Liver (tissue), 9 donors: Measurements from ENCODE around the gene TLK2. TPM values are rescaled to one million over a fixed set of nuclear protein-coding genes. Genes with fewer than 3 reads are reported as not detected.

Source experiments
- DNase-seq: peaks from one replicate; pipeline ENCODE4 v3.0.0-alpha.2; 2017; ENCODE audit warnings: low spot score
- H3K27ac ChIP-seq, 2 donors: one replicate each; pipeline ENCODE4 v1.7.0; 2013; ENCODE audit warnings: inconsistent platforms in 2 of 2, low read length in 2 of 2, control low read depth in 1 of 2, low read depth in 1 of 2, mild to moderate bottlenecking in 1 of 2
- H3K27me3 ChIP-seq, 4 donors: one replicate each; pipeline versions ENCODE4 v1.6.1 to v1.7.0; 2013; ENCODE audit warnings: low read length in 3 of 4, inconsistent platforms in 1 of 4, mild to moderate bottlenecking in 1 of 4, moderate library complexity in 1 of 4; ENCODE audit not compliant: control insufficient read depth in 4 of 4, insufficient read depth in 4 of 4
- H3K36me3 ChIP-seq, 4 donors: one replicate each; pipeline versions ENCODE4 v1.6.1 to v1.7.0; 2013; ENCODE audit warnings: low read length in 3 of 4, mild to moderate bottlenecking in 3 of 4, low read depth in 1 of 4, moderate library complexity in 1 of 4; ENCODE audit not compliant: control insufficient read depth in 4 of 4, insufficient read depth in 3 of 4
- H3K4me1 ChIP-seq, 4 donors: one replicate each; pipeline versions ENCODE4 v1.6.1 to v1.7.0; 2013; ENCODE audit warnings: low read length in 3 of 4, mild to moderate bottlenecking in 3 of 4, moderate library complexity in 1 of 4; ENCODE audit not compliant: control insufficient read depth in 4 of 4, insufficient read depth in 4 of 4
- H3K4me3 ChIP-seq, 3 donors: one replicate each; pipeline versions ENCODE4 v1.6.1 to v1.7.0; 2013; ENCODE audit warnings: low read length in 3 of 3, control low read depth in 1 of 3, low read depth in 1 of 3, mild to moderate bottlenecking in 1 of 3
- H3K9ac ChIP-seq, 2 donors: one replicate each; pipeline ENCODE4 v1.7.0; 2013; ENCODE audit warnings: low read length in 2 of 2, mild to moderate bottlenecking in 2 of 2, moderate library complexity in 2 of 2, control low read depth in 1 of 2, low read depth in 1 of 2
- H3K9me3 ChIP-seq, 4 donors: one replicate each; pipeline versions ENCODE4 v1.6.1 to v1.7.0; 2013; ENCODE audit warnings: low read length in 3 of 4; ENCODE audit not compliant: control insufficient read depth in 4 of 4
- ATF3 ChIP-seq: IDR thresholded peaks from 2 replicates; pipeline ENCODE4 v1.6.1; 2016; ENCODE audit warnings: antibody characterized with exemption
- EGR1 ChIP-seq, 2 donors: IDR thresholded peaks; 2 replicates each; pipeline ENCODE4 v1.6.1; 2016 to 2018; ENCODE audit warnings: antibody characterized with exemption in 2 of 2, low read depth in 2 of 2
- FOXA1 ChIP-seq: IDR thresholded peaks from 2 replicates; pipeline ENCODE4 v1.6.1; 2016; ENCODE audit warnings: antibody characterized with exemption
- GABPA ChIP-seq, 2 donors: IDR thresholded peaks in 1 of 2; conservative IDR thresholded peaks in 1 of 2; 2 replicates each; pipeline ENCODE4 v1.6.1; 2016; ENCODE audit warnings: antibody characterized with exemption in 2 of 2, mild to moderate bottlenecking in 1 of 2, moderate library complexity in 1 of 2
- HNF4A ChIP-seq, 2 donors: conservative IDR thresholded peaks; 2 replicates each; pipeline ENCODE4 v1.6.1; 2016; ENCODE audit warnings: antibody characterized with exemption in 2 of 2, mild to moderate bottlenecking in 2 of 2
- HNF4G ChIP-seq: IDR thresholded peaks from 2 replicates; pipeline ENCODE4 v1.6.1; 2016; ENCODE audit warnings: antibody characterized with exemption
- RAD21 ChIP-seq, 2 donors: IDR thresholded peaks; 2 replicates each; pipeline ENCODE4 v1.6.1; 2016; ENCODE audit warnings: antibody characterized with exemption in 2 of 2, mild to moderate bottlenecking in 2 of 2
- RXRA ChIP-seq, 2 donors: IDR thresholded peaks; 2 replicates each; pipeline ENCODE4 v1.6.1; 2017 to 2018; ENCODE audit warnings: antibody characterized with exemption in 2 of 2, mild to moderate bottlenecking in 1 of 2
- SP1 ChIP-seq: IDR thresholded peaks from 2 replicates; pipeline ENCODE4 v1.6.1; 2018; ENCODE audit warnings: antibody characterized with exemption, mild to moderate bottlenecking
- TAF1 ChIP-seq: conservative IDR thresholded peaks from 2 replicates; pipeline ENCODE4 v1.6.1; 2016; ENCODE audit warnings: antibody characterized with exemption, mild to moderate bottlenecking
- WGBS: extraction: QIAGEN DNeasy Blood & Tissue Kit; methylation state at CpG from one replicate; pipeline ENCODE4 v1.1.7; 2013; 5-methylcytosine and 5-hydroxymethylcytosine counted together
- polyA plus RNA-seq, 2 donors: library from polyadenylated mRNA; stranded (reverse) in 1 of 2; unstranded in 1 of 2; fragments of 200-250 nt in 1 of 2; fragments of >200 nt in 1 of 2; fragmentation: Nextera tagmentation in 1 of 2; extraction: Ambion mirVana in 1 of 2; gene quantifications; one replicate each; pipeline versions ENCODE4 v1.2.1 to v1.2.3, GENCODE V29; 2013 to 2015
- total RNA-seq, 2 donors: library from RNA; depleted of rRNA; stranded (reverse); fragments of >200 nt; gene quantifications; one replicate each; pipeline ENCODE4 v1.2.3, GENCODE V29; 2014
- TF ChIP-seq, protein P1 (sequence below): IDR thresholded peaks from 2 replicates; pipeline ENCODE4 v1.6.1; 2016; ENCODE audit warnings: antibody characterized with exemption, mild to moderate bottlenecking
- donor health status: healthy.
- donor health status: healthy.
- donor health status: healthy.
- donor health status: healthy.
- donor health status: healthy.

The TLK2 gene
- total and polyA plus RNA-seq, 4 donors, result 4.2 to 25.8 (median 14.8) TPM

- H3K9me3 ChIP-seq, result no peaks in the 10 kb centered on the region
- DNase-seq, result no peak
- no peaks in the 10 kb centered on the region for H3K27me3 ChIP-seq
- no peak overlapping the region for H3K4me3 ChIP-seq
- H3K4me1 ChIP-seq, result no peaks in the 10 kb centered on the region
- TF ChIP-seq TAF1, result no peak
- TF ChIP-seq SP1, result no peak
- no peak for TF ChIP-seq GABPA (IDR thresholded peaks at IDR 0.05 in 1 of 2, conservative IDR thresholded peaks at IDR 0.05 in 1 of 2)
- TF ChIP-seq RAD21 (IDR thresholded peaks at IDR 0.05), result no peak
- TF ChIP-seq, protein P1, sequence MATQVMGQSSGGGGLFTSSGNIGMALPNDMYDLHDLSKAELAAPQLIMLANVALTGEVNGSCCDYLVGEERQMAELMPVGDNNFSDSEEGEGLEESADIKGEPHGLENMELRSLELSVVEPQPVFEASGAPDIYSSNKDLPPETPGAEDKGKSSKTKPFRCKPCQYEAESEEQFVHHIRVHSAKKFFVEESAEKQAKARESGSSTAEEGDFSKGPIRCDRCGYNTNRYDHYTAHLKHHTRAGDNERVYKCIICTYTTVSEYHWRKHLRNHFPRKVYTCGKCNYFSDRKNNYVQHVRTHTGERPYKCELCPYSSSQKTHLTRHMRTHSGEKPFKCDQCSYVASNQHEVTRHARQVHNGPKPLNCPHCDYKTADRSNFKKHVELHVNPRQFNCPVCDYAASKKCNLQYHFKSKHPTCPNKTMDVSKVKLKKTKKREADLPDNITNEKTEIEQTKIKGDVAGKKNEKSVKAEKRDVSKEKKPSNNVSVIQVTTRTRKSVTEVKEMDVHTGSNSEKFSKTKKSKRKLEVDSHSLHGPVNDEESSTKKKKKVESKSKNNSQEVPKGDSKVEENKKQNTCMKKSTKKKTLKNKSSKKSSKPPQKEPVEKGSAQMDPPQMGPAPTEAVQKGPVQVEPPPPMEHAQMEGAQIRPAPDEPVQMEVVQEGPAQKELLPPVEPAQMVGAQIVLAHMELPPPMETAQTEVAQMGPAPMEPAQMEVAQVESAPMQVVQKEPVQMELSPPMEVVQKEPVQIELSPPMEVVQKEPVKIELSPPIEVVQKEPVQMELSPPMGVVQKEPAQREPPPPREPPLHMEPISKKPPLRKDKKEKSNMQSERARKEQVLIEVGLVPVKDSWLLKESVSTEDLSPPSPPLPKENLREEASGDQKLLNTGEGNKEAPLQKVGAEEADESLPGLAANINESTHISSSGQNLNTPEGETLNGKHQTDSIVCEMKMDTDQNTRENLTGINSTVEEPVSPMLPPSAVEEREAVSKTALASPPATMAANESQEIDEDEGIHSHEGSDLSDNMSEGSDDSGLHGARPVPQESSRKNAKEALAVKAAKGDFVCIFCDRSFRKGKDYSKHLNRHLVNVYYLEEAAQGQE, result no peak
- no peak for TF ChIP-seq ATF3
- H3K36me3 ChIP-seq, result peaks cover under 1 to 5% (median 2%) of the 10 kb centered on the region in 4 donors
- H3K27ac ChIP-seq, result no peak overlapping the region
- 90% methylated on average over 10 of the region's 10 CpGs for WGBS
- no peak overlapping the region for H3K9ac ChIP-seq
Measured at GRCh38 chr17:62619417-62620155, 141.0 kb downstream of the TLK2 start.

DNA sequence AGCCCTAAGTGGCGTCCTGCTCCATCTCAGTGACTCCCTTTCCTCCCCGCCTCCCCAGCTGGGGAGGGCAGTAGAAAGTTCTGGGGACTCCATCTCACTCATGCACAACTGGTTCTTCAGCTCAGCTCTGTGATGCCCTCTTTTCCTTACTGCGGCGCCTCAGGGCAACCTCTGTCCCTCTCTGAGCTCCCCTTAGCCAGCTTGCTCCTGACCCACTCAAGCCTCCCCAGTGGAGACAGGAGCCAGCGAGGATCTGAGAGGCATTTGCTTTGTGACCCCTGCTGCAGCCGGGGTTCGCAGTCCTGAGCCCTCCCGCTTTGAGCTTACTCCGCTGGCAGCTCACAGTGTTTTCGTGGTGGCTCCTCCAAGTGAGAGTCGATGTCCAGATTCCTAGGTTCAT, 142.6 kb downstream of the TLK2 start:
- H3K4me1 ChIP-seq, result peaks cover 0 to 2% (median 0%) of the 10 kb centered on the region in 4 donors
- H3K27me3 ChIP-seq, result no peaks in the 10 kb centered on the region
- H3K4me3 ChIP-seq, result no peak overlapping the region
- no peak overlapping the region for H3K27ac ChIP-seq
- H3K9ac ChIP-seq, result no peak overlapping the region
- H3K9me3 ChIP-seq, result no peaks in the 10 kb centered on the region
- peaks cover 0 to 1% (median 0%) of the 10 kb centered on the region in 4 donors for H3K36me3 ChIP-seq
- TF ChIP-seq RXRA (IDR thresholded peaks at IDR 0.05) (no peak), HNF4A (conservative IDR thresholded peaks at IDR 0.05) (no peak), HNF4G (no peak), FOXA1 (no peak), EGR1 (IDR thresholded peaks at IDR 0.05; ENCODE audit: low read depth in 2 of 2) (no peak), RAD21 (IDR thresholded peaks at IDR 0.05) (no peak)
- no peak for DNase-seq
- 89% methylated on average over 11 of the region's 11 CpGs for WGBS

DNA sequence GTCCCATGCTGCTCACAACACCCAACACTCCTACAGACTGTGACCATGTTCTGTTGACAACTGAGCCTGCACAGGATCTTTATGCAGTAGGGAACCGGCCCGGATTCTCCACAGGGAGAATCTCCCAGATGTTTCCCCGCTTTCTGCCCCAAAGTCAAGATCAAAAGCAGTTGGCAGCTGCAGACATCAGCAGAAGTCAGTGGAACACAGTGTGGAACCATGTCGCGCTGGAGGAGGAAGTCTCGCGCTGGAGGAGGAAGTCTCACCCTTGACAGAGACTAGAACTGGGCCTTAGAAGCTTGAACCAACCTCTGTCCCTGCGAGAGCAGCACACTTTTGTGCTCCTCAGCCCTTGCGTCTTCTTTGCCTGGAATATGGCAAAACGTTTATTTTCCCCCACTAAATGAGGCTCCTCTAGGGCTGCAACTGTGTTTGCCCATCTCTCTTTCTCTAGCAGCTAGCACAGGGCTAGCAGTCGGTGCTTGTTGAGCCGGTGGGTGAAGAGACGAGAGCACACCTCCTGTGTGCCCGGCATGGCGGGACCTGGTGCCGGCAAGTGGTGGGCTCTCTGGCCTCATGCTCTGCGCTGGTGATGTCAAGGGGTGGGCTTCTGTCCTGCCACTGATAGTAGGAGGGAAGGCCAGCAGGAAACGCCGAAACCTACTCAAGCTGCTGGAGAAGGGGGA, 146.7 kb downstream of the TLK2 start:
- H3K27ac ChIP-seq, result no peak overlapping the region
- WGBS, result 84% methylated on average over 19 of the region's 19 CpGs
- no peak for DNase-seq
- no peaks in the 10 kb centered on the region for H3K36me3 ChIP-seq
- H3K9ac ChIP-seq, result no peak overlapping the region
- TF ChIP-seq GABPA (IDR thresholded peaks at IDR 0.05 in 1 of 2, conservative IDR thresholded peaks at IDR 0.05 in 1 of 2), result no peak
- peaks cover 6 to 21% (median 9%) of the 10 kb centered on the region in 4 donors for H3K4me1 ChIP-seq
- H3K4me3 ChIP-seq, result no peak overlapping the region
- no peaks in the 10 kb centered on the region for H3K9me3 ChIP-seq
- peaks cover 0 to 4% (median 0%) of the 10 kb centered on the region in 4 donors for H3K27me3 ChIP-seq
